ENCODE measurements around the gene C2orf78. TPM values are rescaled to one million over a fixed set of nuclear protein-coding genes. Genes with fewer than 3 reads are reported as not detected.

The C2orf78 gene
- total and polyA plus RNA-seq, 2 donors (not counting 3 experiments of a cell fraction or from before 2014, with no cell fraction given), result not detected

GRCh38 chr2:73812635-73813034 is 28.7 kb downstream of the C2orf78 start:
- intact Hi-C loops (cut with micrococcal nuclease), result no loop called here
- TF ChIP-seq MAX (IDR thresholded peaks at IDR 0.05; ENCODE audit: insufficient read depth, insufficient read length), result no peak
- no peak for TF ChIP-seq MYC (IDR thresholded peaks at IDR 0.05; ENCODE audit: low read depth, low read length)
- TF ChIP-seq FOS (IDR thresholded peaks at IDR 0.05; ENCODE audit: borderline replicate concordance, insufficient read depth, low read length), result no peak
- no peak for TF ChIP-seq EZH2 (IDR thresholded peaks at IDR 0.05; ENCODE audit: borderline replicate concordance, low read depth, low read length, severe bottlenecking)
- H3K4me1 ChIP-seq (ENCODE audit: control insufficient read depth, extremely low read depth, insufficient read depth, low read length), result no peaks in the 10 kb centered on the region
- ChIA-PET POLR2A (no interaction called here), CTCF (interaction anchor here (0.6 to 2.7 kb wide), 4 partner anchors 10 to 522 kb away, joined by 3 to 8 read pairs (median 4); no protein-coding TSS in a partner anchor)
- no peaks in the 10 kb centered on the region for H3K9me1 ChIP-seq (replicated peaks; ENCODE audit: control insufficient read depth, extremely low read depth, insufficient read depth, low read length)
- no peak overlapping the region for H3K9ac ChIP-seq (replicated peaks; ENCODE audit: extremely low read depth, insufficient read depth, low read length)
- no peak overlapping the region for H2AFZ ChIP-seq (ENCODE audit: low read depth, low read length)
- no peaks in the 10 kb centered on the region for H4K20me1 ChIP-seq (replicated peaks; ENCODE audit: control insufficient read depth, extremely low read depth, insufficient read depth, low read length)
- H3K9me3 ChIP-seq (replicated peaks; ENCODE audit: control insufficient read depth, insufficient read depth, low read length), result no peaks in the 10 kb centered on the region
- no peaks in the 10 kb centered on the region for H3K79me2 ChIP-seq (ENCODE audit: control insufficient read depth, insufficient read depth, low read length)
- no peak overlapping the region for H3K4me2 ChIP-seq (ENCODE audit: insufficient read depth, low read length)
- peaks cover 3 to 15% of the 10 kb centered on the region in 2 experiments for H3K27me3 ChIP-seq (ENCODE audit: control insufficient read depth in 2 of 2, insufficient read depth in 2 of 2, low read length in 2 of 2)
- no peak overlapping the region for H3K27ac ChIP-seq (ENCODE audit: insufficient read depth, low read depth, low read length)
- FAIRE-seq (no peak), DNase-seq (ENCODE audit: low read depth, low spot score) (no peak)
- no peaks in the 10 kb centered on the region for H3K36me3 ChIP-seq (ENCODE audit: control insufficient read depth in 2 of 2, extremely low read depth in 1 of 2, insufficient read depth in 2 of 2, low read length in 2 of 2)
- no TSS peak for BruUV-seq (replicated peaks)
- dilution Hi-C loops (cut with MboI; ENCODE audit: extremely low pct_ligation_motif_present, low sequenced_read_pairs), result no loop called here
- H3K4me3 ChIP-seq (replicated peaks in 1 of 3; ENCODE audit: insufficient read depth in 1 of 3, low read depth in 1 of 3, low read length in 3 of 3), result no peak overlapping the region

- POLR2A ChIA-PET, result no interaction called here
- Histone ChIP-seq H3K36me3 (ENCODE audit: control insufficient read depth in 2 of 2, extremely low read depth in 1 of 2, insufficient read depth in 2 of 2, low read length in 2 of 2) (no peaks in the 10 kb centered on the region), H4K20me1 (replicated peaks; ENCODE audit: control insufficient read depth, extremely low read depth, insufficient read depth, low read length) (no peaks in the 10 kb centered on the region), H3K4me2 (ENCODE audit: insufficient read depth, low read length) (no peak overlapping the region), H3K27ac (ENCODE audit: insufficient read depth, low read depth, low read length) (no peak overlapping the region), H3K4me1 (ENCODE audit: control insufficient read depth, extremely low read depth, insufficient read depth, low read length) (no peaks in the 10 kb centered on the region), H3K9ac (replicated peaks; ENCODE audit: extremely low read depth, insufficient read depth, low read length) (no peak overlapping the region), H2AFZ (ENCODE audit: low read depth, low read length) (no peak overlapping the region), H3K9me3 (replicated peaks; ENCODE audit: control insufficient read depth, insufficient read depth, low read length) (no peaks in the 10 kb centered on the region), H3K27me3 (ENCODE audit: control insufficient read depth in 2 of 2, insufficient read depth in 2 of 2, low read length in 2 of 2) (peaks cover 19 to 25% of the 10 kb centered on the region in 2 experiments), H3K79me2 (ENCODE audit: control insufficient read depth, insufficient read depth, low read length) (no peaks in the 10 kb centered on the region), H3K9me1 (replicated peaks; ENCODE audit: control insufficient read depth, extremely low read depth, insufficient read depth, low read length) (no peaks in the 10 kb centered on the region), H3K4me3 (replicated peaks in 1 of 3; ENCODE audit: insufficient read depth in 1 of 3, low read depth in 1 of 3, low read length in 3 of 3) (no peak overlapping the region)
- DNase-seq (ENCODE audit: low read depth, low spot score) (no peak), FAIRE-seq (no peak)
- intact Hi-C loops (cut with micrococcal nuclease) (no loop called here), dilution Hi-C loops (cut with MboI; ENCODE audit: extremely low pct_ligation_motif_present, low sequenced_read_pairs) (no loop called here)
- BruUV-seq (replicated peaks), result no TSS peak
- TF ChIP-seq MAX (IDR thresholded peaks at IDR 0.05; ENCODE audit: insufficient read depth, insufficient read length) (no peak), MYC (IDR thresholded peaks at IDR 0.05; ENCODE audit: low read depth, low read length) (no peak), JUN (IDR thresholded peaks at IDR 0.05; ENCODE audit: borderline replicate concordance, insufficient read depth, insufficient read length, low read depth) (no peak), FOS (IDR thresholded peaks at IDR 0.05; ENCODE audit: borderline replicate concordance, insufficient read depth, low read length) (no peak), POLR2AphosphoS5 (IDR thresholded peaks at IDR 0.05; ENCODE audit: insufficient read depth, low read depth, low read length) (no peak), EZH2 (IDR thresholded peaks at IDR 0.05; ENCODE audit: borderline replicate concordance, low read depth, low read length, severe bottlenecking) (no peak), GATA2 (IDR thresholded peaks at IDR 0.05; ENCODE audit: insufficient read depth, insufficient read length, low read depth, low read length) (no peak), CTCF (IDR thresholded peaks at IDR 0.05; ENCODE audit: extremely low read depth in 1 of 2, insufficient read depth in 1 of 2, low read depth in 1 of 2, low read length in 2 of 2) (no peak)
- CTCF ChIA-PET, result no interaction called here
Observed at GRCh38 chr2:73818296-73818695, 34.3 kb downstream of the C2orf78 start.
